IMR-90 (cell line): ENCODE measurements around the gene LRFN2. TPM values are rescaled to one million over a fixed set of nuclear protein-coding genes. Genes with fewer than 3 reads are reported as not detected.

Experiments
- ATAC-seq: fragments of 200-7000 bp; cut with Tn5 transposase; 2 replicates; pipeline ENCODE4 v1.9.1; 2020; ENCODE audit warnings: low read depth, mild to moderate bottlenecking, moderate library complexity
- BruUV-seq: library from RNA; stranded (reverse); fragments of 400-500 nt; replicated peaks from 2 replicates; lab custom pipeline; 2021; lab: Mats Ljungman, UMichigan
- CTCF ChIA-PET: fragments of 300-600 bp; formaldehyde crosslinking; extraction: SDS; loops from one replicate; lab custom pipeline; 2021; ENCODE audit warnings: antibody characterized with exemption; lab: Yijun Ruan, JAX
- POLR2A ChIA-PET: fragments of 300-600 bp; sonication (Branson Sonifier 250); formaldehyde crosslinking; loops from one replicate; lab custom pipeline; 2022; ENCODE audit warnings: antibody characterized with exemption; ENCODE audit not compliant: unreplicated experiment; lab: Charles Lee
- DNase-seq: peaks from one replicate; pipeline ENCODE4 v3.0.0; 2013
- H2AFZ ChIP-seq: replicated peaks from 2 replicates; pipeline ENCODE3; 2013; ENCODE audit warnings: low read length, mild to moderate bottlenecking; ENCODE audit not compliant: poor library complexity
- H2AK5ac ChIP-seq: 2 replicates; pipeline ENCODE4 v1.6.1; 2013; ENCODE audit warnings: low read depth, low read length, inconsistent platforms
- H2AK9ac ChIP-seq: replicated peaks from 2 replicates; pipeline ENCODE3; 2013; ENCODE audit warnings: mild to moderate bottlenecking, low read depth, low read length, moderate library complexity; ENCODE audit not compliant: poor library complexity
- H2BK120ac ChIP-seq: 2 replicates; pipeline ENCODE4 v1.6.1; 2013; ENCODE audit warnings: low read depth, low read length, inconsistent platforms
- H2BK15ac ChIP-seq: 3 replicates; pipeline ENCODE4 v1.6.1; 2013; ENCODE audit warnings: low read depth, low read length, inconsistent platforms
- H2BK20ac ChIP-seq: 2 replicates; pipeline ENCODE4 v1.6.1; 2013; ENCODE audit warnings: low read depth, mild to moderate bottlenecking, inconsistent platforms, low read length, moderate library complexity
- H2BK5ac ChIP-seq: 2 replicates; pipeline ENCODE4 v1.6.1; 2013; ENCODE audit warnings: mild to moderate bottlenecking, low read depth, low read length, inconsistent platforms; ENCODE audit not compliant: poor library complexity, severe bottlenecking
- H3K14ac ChIP-seq: replicated peaks from 2 replicates; pipeline ENCODE4 v1.6.1; 2013; ENCODE audit warnings: low read depth, low read length, inconsistent platforms
- H3K18ac ChIP-seq: 2 replicates; pipeline ENCODE4 v1.6.1; 2013; ENCODE audit warnings: low read depth, low read length, control low read depth
- H3K23ac ChIP-seq: 2 replicates; pipeline ENCODE4 v1.6.1; 2013; ENCODE audit warnings: low read depth, low read length, inconsistent platforms
- H3K27ac ChIP-seq: 2 replicates; pipeline ENCODE4 v1.5.1; 2013; ENCODE audit warnings: mild to moderate bottlenecking, control low read depth, low read length; ENCODE audit not compliant: insufficient read depth
- H3K27me3 ChIP-seq: 2 replicates; pipeline ENCODE4 v1.6.1; 2013; ENCODE audit warnings: low read length; ENCODE audit not compliant: control insufficient read depth, insufficient read depth
- H3K36me3 ChIP-seq: 2 replicates; pipeline ENCODE4 v1.6.1; 2013; ENCODE audit warnings: low read length, mixed read lengths; ENCODE audit not compliant: control insufficient read depth, insufficient read depth
- H3K4ac ChIP-seq: 2 replicates; pipeline ENCODE4 v1.6.1; 2013; ENCODE audit warnings: low read depth, low read length, inconsistent platforms
- H3K4me1 ChIP-seq: 2 replicates; pipeline ENCODE4 v1.6.1; 2013; ENCODE audit warnings: low read length, mixed read lengths; ENCODE audit not compliant: control insufficient read depth, insufficient read depth
- H3K4me2 ChIP-seq: 2 replicates; pipeline ENCODE4 v1.6.1; 2013; ENCODE audit warnings: low read depth, mild to moderate bottlenecking, control low read depth, low read length, moderate library complexity
- H3K4me3 ChIP-seq: 2 replicates; pipeline ENCODE4 v1.5.1; 2013; ENCODE audit warnings: low read depth, mild to moderate bottlenecking, control low read depth, low read length, moderate library complexity; ENCODE audit not compliant: insufficient read depth
- H3K56ac ChIP-seq: 2 replicates; pipeline ENCODE4 v1.6.1; 2013; ENCODE audit warnings: low read length, inconsistent platforms; ENCODE audit not compliant: insufficient read depth; ENCODE audit errors: extremely low read depth
- H3K79me1 ChIP-seq, 2 experiments: 2 replicates each; pipeline ENCODE4 v1.6.1; 2013; ENCODE audit warnings: low read length in 2 of 2, inconsistent platforms in 1 of 2, low read depth in 1 of 2
- H3K9ac ChIP-seq: 2 replicates; pipeline ENCODE4 v1.6.1; 2013; ENCODE audit warnings: low read depth, low read length, control low read depth
- H3K9me1 ChIP-seq: 2 replicates; pipeline ENCODE4 v1.6.1; 2013; ENCODE audit warnings: low read length, inconsistent platforms; ENCODE audit not compliant: insufficient read depth
- H3K9me3 ChIP-seq: 2 replicates; pipeline ENCODE4 v1.6.1; 2013; ENCODE audit warnings: low read length; ENCODE audit not compliant: control insufficient read depth, insufficient read depth
- H4K20me1 ChIP-seq: 2 replicates; pipeline ENCODE4 v1.6.1; 2013; ENCODE audit warnings: low read length, inconsistent platforms; ENCODE audit not compliant: insufficient read depth
- H4K5ac ChIP-seq: 2 replicates; pipeline ENCODE4 v1.6.1; 2013; ENCODE audit warnings: mild to moderate bottlenecking, low read depth, low read length, control low read depth
- H4K8ac ChIP-seq, 2 experiments: 2 replicates each; pipeline ENCODE4 v1.6.1; 2013; ENCODE audit warnings: low read depth in 2 of 2, low read length in 2 of 2, control low read depth in 1 of 2, inconsistent platforms in 1 of 2
- H4K91ac ChIP-seq: 2 replicates; pipeline ENCODE4 v1.6.1; 2013; ENCODE audit warnings: low read depth, low read length, inconsistent platforms; ENCODE audit not compliant: insufficient read depth
- CEBPB ChIP-seq: IDR thresholded peaks from 2 replicates; pipeline ENCODE4 v1.6.1; 2012; ENCODE audit warnings: low read depth, low read length, improper control_type of control experiment
- MAFK ChIP-seq: IDR thresholded peaks from 2 replicates; pipeline ENCODE4 v1.6.1; 2012; ENCODE audit warnings: low read depth, low read length, improper control_type of control experiment
- MAZ ChIP-seq: IDR thresholded peaks from 2 replicates; pipeline ENCODE4 v1.6.1; 2012; ENCODE audit warnings: low read depth, mild to moderate bottlenecking, low read length, improper control_type of control experiment, moderate library complexity, borderline replicate concordance
- NFE2L2 ChIP-seq: fragments of 150-350 bp; IDR thresholded peaks from 2 replicates; pipeline ENCODE4 v1.6.1; 2016; ENCODE audit warnings: low read depth, mild to moderate bottlenecking, low read length
- POLR2A ChIP-seq: IDR thresholded peaks from 2 replicates; pipeline ENCODE4 v1.6.1; 2012; ENCODE audit warnings: mild to moderate bottlenecking, low read depth, low read length
- SMC3 ChIP-seq: fragments of 150-350 bp; IDR thresholded peaks from 2 replicates; pipeline ENCODE4 v1.6.1; 2016; ENCODE audit warnings: low read depth, mild to moderate bottlenecking, antibody characterized with exemption, low read length, moderate library complexity
- WGBS, 2 experiments: methylation state at CpG; one replicate each; pipeline versions ENCODE4 v1.1.5 to v1.1.7; 2013; ENCODE audit warnings: missing lambda C conversion rate in 2 of 2; ENCODE audit not compliant: insufficient read length in 1 of 2; ENCODE audit errors: extremely low coverage in 2 of 2; 5-methylcytosine and 5-hydroxymethylcytosine counted together
- dilution Hi-C: fragments of 300-500 bp; cut with HindIII; formaldehyde crosslinking; loops from one replicate; pipeline ENCODE4 v1.14.3; 2018; ENCODE audit warnings: low sequenced_read_pairs; ENCODE audit not compliant: unreplicated experiment
- in situ Hi-C: fragments of 300-500 bp; cut with MboI; formaldehyde crosslinking; loops from 3 replicates; pipeline ENCODE4 v1.14.3; 2019; ENCODE audit warnings: low sequenced_read_pairs, inconsistent platforms, mixed read lengths
- intact Hi-C: fragments of 100-400 bp; cut with micrococcal nuclease; formaldehyde crosslinking; loops from 2 replicates; pipeline ENCODE4 v1.10.0; 2022
- polyA plus RNA-seq, 3 experiments: library from polyadenylated mRNA; depleted of rRNA; stranded (reverse); fragments of >200 nt; gene quantifications; 2 replicates each; pipeline ENCODE4 v1.2.3, GENCODE V29; 2012; ENCODE audit warnings: low replicate concordance in 1 of 3
- total RNA-seq: library from RNA; depleted of rRNA; stranded (reverse); fragments of >200 nt; gene quantifications from 2 replicates; pipeline ENCODE4 v1.2.3, GENCODE V29; 2012

Gene LRFN2
- total and polyA plus RNA-seq, 2 of the 4 experiments (the other 2 are of a cell fraction): not detected

DNA sequence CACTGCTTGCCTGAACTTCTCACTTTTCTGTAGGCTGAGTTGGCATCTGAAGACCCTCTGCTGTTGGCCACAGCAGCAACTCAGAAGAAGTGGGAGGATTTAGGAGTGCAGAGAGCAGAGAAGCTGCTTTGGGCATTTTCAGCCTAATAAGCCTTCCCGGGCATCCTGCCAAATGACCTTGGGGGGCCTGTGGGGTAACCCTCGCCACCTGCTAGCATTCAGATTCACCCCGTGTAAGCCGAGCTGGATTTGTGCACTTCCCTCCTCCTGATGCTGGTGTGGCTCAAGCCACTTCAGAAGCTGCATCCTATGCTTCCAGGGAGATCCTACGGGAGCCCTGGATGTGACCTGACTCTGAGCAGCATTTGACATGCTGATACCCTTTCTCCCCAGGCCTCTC lies 114.8 kb downstream of the LRFN2 start:
- intact Hi-C loops: no loop called here
- no peak overlapping the region for H3K4me2 ChIP-seq
- no peak overlapping the region for H3K23ac ChIP-seq
- ATAC-seq (no peak), DNase-seq (no peak)
- H2AK9ac ChIP-seq: no peak overlapping the region
- no peak overlapping the region for H3K56ac ChIP-seq
- dilution Hi-C loops: no loop called here
- H2AK5ac ChIP-seq: no peak overlapping the region
- no CpG with 5 or more reads among the region's 5 CpGs for WGBS, 2 experiments
- no peaks in the 10 kb centered on the region for H3K4me1 ChIP-seq
- CTCF ChIA-PET: no interaction called here
- H3K36me3 ChIP-seq: no peaks in the 10 kb centered on the region
- H3K9me3 ChIP-seq: no peaks in the 10 kb centered on the region
- POLR2A ChIA-PET: no interaction called here
- no peak overlapping the region for H2BK15ac ChIP-seq
- H3K27me3 ChIP-seq: no peaks in the 10 kb centered on the region
- BruUV-seq: no TSS peak
- H4K5ac ChIP-seq: no peak overlapping the region
- H4K8ac ChIP-seq: no peak overlapping the region
- no peak overlapping the region for H3K4ac ChIP-seq
- no peak overlapping the region for H3K9ac ChIP-seq
- no peak overlapping the region for H2BK5ac ChIP-seq
- no peak overlapping the region for H3K27ac ChIP-seq
- H3K18ac ChIP-seq: no peak overlapping the region
- no peak overlapping the region for H2AFZ ChIP-seq
- H3K14ac ChIP-seq: no peak overlapping the region
- H2BK20ac ChIP-seq: no peak overlapping the region
- TF ChIP-seq MAZ (no peak), MAFK (no peak), CEBPB (no peak), POLR2A (no peak), SMC3 (no peak), NFE2L2 (no peak)
- H2BK120ac ChIP-seq: no peak overlapping the region
- no peaks in the 10 kb centered on the region for H3K9me1 ChIP-seq
- no peak overlapping the region for H4K91ac ChIP-seq
- no peaks in the 10 kb centered on the region for H4K20me1 ChIP-seq
- in situ Hi-C loops: no loop called here
- H3K79me1 ChIP-seq: no peaks in the 10 kb centered on the region
- no peak overlapping the region for H3K4me3 ChIP-seq
